NCI-H524 treated with DMSO at 0.1 percent for 48 hours (cell line): Measurements from ENCODE around the gene RNASE12.
"Not testable (repeated sequence)": the region's sequence is repeated elsewhere in the genome, so short reads cannot be mapped to it uniquely, and the experiment has no call there.

Experiments used
- DNase-seq: peaks from one replicate; lab custom pipeline; 2025; lab: John Stamatoyannopoulos, UW

The RNASE12 gene

DNA sequence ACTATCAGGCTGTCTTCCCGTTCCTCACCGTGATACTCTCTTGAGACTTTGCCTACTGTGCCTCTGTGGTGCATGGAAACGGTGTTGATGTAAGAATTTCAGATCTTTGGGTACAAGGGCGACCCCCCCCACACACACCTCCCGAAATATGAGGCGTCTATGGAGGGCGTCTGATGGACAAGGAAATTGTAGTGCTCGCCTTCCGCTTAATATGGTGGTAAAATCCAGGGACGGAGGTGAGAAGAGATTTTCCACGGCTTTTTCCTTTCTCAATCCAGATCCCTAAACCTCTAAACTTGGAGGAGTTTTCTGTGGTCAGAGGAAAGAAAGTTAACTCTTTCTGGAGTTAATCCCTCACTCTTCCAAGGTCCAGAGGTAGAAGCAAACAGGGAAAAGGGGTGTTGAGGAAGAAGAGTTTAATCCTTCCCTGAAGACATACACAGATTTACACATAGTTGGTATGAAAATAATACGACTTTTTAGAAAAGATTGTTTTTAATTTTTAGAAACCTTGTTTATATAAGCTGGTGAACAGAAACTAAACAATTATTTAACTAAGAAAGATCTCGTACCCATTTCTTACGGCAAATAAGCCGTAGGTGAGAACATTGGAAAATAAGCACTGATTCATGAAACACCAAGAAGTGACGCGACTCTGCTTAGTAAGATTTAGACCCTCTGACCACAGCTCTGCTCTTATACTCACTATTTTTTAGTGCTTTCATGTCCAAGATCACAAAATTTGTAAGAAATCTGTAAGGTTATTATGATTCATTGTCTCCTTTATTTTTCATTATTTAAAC, 23.1 kb upstream of the RNASE12 start:
- DNase-seq: peak; percentile 82

DNA sequence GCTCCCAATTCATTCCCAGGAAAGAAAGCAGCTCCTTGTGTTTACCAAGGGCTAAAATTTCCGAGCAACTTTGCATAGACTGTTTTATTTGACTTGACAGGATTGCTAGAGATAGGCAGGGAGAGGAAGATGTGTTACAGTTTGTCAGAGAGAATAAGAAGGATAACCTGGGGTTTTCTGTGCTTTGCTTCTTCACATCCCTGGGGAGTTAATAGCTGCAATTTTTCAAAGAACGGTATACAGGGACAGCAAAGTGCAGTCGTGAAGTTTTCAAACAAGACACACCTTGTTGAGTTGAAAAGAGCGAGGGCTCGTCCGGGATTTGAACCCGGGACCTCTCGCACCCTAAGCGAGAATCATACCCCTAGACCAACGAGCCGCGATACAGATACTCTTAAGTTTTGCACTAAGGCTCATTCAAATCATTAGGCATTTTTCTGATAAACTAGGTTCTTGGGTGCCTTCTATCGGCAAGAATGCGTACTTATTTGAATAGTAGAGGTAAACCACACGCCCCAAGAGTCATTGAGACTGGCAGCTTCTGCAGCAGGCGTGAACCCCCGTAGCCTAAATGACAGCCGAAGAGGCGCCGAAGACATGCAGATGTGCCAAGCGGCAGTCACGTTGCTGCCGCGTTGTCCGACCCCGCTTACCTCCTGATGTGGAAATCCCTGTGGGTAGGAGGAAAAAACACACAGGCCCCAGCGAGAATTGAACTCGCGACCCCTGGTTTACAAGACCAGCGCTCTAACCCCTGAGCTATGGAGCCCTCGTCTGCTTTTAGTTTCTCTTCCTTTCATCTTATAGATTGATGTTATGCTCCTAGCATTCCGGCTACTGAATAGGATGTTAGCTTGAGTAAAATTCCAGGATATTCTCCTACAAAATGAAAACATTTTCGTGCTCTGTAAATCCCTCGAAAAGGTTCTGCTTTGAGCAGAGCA, 22.2 kb upstream of the RNASE12 start:
- DNase-seq: peak; percentile 99

DNA sequence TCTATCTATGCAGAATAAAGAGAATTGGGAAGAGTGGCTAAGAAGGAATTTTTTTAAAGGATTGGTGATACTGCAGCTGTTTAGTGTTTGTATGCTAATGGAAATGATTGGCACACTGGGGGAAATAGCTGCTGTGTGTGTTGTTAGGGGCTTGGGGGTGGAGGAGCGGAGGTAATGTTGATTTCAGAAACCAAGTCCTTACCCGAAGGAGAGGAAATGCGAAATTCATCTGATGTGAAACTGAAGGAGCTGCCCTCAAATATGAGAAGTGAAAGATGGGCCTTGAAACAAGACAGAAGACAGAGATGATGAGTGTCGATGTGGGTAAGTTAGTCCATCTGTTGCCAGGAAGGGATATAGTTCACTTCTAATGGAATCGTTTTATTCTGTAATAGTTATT, 21.2 kb upstream of the RNASE12 start:
- DNase-seq: no peak

DNA sequence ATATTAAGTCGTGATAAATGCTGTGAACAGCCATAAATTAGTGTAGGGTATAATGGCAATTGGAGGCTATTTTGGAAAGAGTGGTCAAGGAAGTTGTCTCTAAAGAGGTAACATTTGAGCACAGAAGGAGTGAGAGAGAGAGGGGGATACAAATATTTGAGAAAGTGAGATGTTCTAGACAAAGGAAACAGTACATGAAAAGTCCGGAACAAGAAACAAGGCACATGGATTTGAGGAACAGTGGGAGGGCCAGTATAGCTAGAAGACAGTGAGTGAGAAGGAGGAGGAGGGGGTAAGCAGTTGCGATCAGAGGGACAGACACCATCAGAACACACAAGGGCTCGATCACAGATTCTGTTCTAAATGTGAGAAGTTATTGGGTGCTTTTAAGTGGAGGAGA, 20.1 kb upstream of the RNASE12 start:
- DNase-seq: no peak

DNA sequence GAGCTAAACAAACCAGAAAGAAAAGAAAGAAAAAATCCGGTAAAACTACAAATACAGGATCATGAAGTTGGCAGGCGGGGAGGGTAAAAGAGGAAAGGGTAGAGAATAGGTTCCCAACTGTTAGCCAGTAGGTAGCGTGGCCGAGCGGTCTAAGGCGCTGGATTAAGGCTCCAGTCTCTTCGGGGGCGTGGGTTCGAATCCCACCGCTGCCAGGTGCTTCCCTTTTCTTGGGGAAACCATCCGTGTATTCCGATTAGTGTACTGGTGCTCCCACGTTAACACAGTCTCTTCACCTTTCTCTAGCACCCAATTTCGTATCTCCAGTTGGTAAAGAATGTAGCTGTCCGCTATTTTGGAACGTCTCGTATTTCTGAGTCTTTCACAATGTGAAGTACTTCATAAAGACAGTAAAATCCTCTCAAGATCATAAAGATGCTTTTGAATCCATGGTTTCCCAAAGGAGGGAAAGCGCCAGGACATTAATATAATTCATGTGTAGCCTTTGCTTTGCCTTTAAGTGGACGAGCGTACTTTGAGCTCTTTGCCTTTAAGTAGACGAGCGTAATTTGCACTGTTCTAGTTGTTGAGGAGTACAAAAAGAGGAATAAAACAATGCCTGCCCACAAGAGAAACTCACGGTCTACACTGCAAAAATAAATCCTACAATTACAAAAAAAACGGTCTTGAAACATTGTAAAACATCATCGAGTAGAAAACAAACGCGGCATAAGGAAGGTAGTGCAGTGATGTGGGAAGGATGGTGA, 19.0 kb upstream of the RNASE12 start:
- DNase-seq: peak; percentile 85

DNA sequence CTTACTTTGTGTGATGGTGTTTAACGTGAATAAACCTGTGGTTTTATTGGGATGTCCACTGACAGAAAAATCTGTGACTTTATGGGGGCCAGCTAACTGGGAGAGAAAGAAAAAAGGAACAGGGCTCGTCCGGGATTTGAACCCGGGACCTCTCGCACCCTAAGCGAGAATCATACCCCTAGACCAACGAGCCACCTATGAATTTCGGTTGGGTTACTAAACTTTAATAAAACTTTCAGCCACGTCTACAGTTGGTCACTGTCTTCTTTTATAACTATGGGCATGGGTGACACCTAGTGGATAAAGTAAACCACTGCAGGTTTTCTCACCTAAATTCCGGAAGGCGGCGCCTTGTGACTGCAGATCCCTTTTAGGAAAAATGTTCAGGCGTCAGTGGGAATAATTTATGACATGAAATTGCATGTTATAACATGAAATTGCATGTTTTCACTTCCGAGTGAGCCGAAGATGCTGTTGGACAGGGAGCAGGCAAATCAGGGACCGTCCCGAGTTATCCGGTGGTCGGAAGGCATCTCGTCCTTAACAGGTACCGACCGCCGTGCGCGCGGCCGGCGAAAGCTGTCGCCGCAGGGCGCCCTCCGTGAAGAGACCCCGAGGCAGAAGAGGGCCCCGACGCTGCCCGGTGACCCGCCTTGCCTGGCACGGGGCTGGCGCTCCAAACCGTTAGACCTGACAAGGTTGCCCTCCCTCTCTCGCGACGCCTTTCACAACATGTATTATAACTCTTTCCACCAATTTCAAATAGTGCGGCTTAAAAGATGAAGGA, 18.2 kb upstream of the RNASE12 start:
- peak; percentile 76 for DNase-seq

DNA sequence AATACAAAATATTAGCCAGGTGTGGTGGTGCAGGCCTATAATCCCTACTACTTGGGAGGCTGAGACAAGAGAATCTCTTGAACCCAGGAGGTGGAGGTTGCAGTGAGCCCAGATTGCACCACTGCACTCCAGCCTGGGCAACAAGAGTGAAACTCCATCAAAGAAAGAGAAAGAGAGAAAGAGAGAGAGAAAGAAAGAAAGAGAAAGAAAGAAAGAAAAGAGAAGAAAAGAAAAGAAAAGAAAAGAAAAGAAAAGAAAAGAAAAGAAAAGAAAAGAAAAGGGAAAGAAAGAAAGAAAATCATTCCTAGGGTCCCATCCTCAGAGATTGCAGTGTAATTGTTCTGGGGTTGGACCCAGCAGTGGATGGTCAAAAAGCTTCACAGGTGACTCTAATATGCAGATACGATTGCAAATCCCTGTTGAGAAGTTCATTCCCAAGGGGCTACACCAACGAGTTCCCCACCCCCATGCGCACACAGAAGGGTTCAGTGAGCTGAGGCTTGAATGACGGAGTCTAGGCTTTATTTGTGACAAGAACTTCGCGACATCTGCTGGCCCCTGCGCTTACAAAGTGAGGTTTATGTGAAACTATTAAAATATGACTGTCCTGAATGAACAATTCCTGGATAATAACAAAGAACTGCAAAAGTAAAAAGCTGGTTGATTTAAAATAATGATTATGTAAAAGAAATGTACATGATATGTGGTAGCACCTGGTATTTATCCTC, 17.4 kb upstream of the RNASE12 start:
- peak; percentile 61 for DNase-seq

DNA sequence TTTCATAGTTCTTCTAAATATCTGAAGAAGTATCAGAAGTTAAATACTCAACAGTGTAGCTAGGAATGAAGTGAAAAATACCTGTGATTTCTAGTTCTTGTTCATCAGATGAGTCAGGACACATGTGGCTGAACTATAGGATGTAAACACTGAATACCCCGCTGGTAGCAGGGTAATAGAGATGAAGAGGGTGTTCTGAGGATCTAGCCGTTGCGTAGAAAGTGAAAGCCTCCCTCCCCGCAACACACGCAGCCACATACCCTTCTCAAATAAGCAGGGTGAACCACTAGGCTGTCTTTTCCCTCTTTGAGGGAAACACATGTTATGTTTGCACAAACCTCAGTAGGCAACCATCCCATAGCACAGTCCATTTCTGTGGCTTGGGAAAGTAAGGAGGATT, 16.4 kb upstream of the RNASE12 start:
- DNase-seq: no peak

DNA sequence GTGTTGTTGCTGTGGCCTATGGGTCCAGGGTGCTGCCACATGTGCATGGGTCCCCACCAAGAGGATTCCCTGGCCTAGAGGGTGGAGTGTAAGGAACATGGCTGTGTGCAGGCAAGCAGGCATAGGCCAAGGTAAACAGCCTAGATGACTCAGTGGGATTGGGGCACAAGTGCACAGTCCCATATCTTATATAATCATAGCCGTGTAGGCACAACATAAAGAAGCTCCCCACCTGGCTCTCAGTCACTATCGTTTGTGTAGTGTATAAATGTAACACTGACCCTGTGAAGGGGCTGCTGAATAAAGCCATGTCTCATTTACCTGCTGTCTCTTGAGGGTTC, 15.7 kb upstream of the RNASE12 start:
- DNase-seq: no peak

DNA sequence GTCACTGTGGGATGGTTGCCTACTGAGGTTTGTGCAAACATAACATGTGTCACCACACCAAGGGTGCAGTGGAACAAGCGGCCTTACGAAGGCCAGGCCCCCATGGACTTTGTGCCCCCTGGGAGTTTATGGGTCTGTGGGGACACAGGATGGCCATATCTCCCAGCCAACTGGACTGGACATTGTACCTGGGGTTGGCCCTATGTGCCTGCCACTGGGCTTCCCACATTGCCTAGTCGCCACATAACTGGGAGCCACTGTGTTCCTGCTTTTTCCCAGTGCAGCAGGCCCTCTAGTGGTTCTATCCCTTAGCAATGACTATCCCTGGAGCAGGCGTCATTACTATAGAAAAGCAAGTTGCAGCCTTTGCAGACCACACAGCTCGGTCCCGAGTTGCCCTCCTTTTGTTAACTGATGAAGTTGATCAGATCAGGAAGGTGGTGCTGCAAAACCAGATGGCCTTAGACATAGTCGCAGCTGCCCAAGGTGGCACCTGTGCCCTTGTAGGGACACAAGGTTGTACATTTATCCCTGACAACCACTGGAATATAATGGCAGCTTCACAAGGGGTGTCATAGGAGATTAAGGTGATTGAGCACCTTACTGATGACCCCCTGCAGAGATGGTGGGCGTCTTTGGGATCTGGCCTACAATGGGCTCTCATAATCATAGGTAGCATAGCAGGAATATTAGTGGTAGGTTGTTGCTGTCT, 15.2 kb upstream of the RNASE12 start:
- no peak for DNase-seq

DNA sequence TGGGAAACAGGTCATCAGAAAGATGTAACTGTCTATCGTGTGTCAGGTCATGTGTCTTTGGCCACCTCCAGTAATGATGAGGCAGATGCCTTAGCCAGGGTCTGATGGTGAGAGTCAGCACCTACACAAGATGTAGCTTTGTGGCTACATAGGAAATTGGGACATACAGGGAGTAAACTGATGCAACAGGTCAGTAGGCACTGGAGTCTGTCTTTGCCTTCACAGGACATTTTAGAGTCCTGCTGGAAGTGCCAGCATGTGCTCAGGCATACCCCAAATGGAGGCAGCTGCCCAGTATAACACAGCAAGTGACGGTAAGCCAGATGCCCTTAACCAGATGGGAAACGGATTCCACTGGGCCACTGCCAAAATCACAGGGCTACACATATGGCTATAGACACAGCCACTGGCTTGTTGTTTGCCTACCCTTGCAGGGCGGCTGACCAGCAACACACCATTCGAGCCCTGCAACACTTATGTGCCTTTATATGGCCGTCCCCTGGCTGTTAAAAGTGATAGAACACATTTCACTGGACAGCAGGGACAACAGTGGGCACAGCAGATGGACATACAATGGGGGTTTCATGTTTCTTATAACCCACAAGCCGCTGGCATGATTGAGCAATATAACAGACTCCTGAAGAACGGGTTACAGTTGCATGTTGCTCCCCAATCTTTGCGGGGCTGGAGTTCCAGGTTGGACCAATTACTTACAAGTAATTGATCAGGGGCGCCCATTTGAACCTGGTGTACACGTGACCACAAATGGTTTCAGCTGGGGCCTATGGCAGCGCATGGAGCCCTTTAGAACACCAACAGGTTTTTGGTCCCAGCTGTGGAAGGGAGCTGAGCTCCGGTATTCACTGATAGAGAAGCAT, 12.9 kb upstream of the RNASE12 start:
- peak; percentile 87 for DNase-seq

DNA sequence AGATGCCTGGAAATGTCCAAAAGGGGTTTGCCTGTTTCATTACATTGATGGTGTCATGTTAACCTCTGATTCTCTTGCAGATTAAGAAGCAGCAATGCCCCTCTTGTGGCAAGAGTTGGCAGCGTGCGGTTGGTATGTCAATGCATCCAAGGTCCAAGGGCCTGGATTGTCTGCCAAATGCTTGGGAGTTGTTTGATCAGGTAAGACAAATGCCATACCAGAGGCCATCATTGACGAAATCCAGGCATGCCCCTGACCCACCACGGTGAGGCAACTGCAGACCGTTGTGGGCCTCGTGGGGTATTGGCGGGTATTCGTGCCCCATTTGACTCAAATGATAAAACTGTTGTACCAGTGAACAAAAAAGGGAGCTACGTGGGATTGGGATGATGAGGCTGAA, 11.4 kb upstream of the RNASE12 start:
- DNase-seq: no peak

DNA sequence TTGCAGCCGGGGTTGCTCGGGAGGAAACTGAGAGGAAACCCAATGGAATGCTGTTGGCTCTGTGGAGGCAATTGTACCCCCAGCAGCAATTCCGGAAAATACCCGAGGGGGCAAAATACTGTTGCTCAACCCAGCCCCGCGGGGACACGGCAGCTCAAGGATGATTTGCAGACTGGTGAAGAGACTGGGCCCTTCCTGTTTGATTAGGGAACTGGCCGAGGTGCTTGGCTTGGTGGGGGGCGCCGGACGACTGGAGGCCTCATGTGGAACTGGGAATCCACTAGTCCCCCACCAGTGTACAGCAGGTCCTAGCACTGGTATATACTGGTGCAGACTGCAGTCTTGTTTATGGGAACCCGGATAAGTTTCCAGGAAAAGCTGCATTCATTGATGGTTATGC, 10.3 kb upstream of the RNASE12 start:
- DNase-seq: no peak

DNA sequence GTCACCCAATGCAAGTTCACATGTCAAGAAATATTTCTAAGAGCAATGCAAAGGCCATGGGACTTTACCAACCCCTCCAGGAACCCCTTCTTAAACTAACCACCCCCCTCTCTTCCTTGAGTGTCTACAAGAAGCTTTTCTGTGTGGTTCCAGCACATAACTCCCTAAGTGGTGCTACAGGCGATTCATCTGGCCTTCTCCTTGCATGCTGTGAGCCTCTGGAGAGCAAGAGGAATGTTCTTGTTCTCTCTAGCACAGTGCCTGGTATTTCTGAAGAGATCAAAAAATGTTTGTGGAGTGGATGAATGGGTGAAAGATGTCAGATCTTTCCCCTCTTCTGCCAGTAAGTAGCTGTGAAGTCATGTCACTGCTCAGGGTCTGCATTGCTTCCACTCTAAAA, 5.9 kb upstream of the RNASE12 start:
- no peak for DNase-seq

DNA sequence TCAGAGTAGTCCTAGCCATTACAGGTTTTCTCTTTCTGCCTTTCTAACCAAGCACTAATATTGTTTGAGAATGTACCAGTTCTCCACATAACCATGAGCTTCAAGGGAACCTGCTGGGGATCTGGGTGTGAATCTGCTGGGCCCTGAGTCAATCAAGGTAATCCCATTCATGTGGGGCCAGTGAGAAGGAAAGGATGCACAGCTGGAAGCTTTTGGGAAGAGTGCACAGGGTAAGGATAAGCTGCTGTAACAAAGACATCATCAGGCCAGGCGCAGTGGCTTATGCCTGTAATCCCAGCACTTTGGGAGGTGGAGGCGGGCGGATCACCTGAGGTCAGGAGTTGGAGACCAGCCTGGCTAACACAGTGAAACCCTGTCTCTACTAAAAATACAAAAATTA, 4.5 kb upstream of the RNASE12 start:
- not testable (repeated sequence) for DNase-seq

DNA sequence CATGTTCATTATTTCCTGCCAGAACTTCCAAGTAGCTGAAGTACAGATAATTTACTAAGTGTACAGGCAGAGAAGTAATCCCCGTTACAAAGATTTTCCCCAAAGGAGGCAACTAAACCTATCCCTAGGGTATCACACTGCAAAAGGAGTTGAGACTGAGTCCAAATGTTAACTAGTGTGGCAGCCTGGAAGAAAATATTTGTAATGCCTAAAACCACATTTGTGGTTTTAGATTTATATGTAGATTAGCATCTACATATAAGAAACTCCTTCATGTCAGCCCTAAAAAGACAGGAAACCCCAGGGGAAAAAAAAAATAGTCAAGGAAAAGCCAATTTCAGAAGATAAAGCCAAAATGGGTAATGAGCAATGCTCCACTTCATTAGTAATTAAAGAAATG, 1.4 kb upstream of the RNASE12 start:
- DNase-seq: no peak

DNA sequence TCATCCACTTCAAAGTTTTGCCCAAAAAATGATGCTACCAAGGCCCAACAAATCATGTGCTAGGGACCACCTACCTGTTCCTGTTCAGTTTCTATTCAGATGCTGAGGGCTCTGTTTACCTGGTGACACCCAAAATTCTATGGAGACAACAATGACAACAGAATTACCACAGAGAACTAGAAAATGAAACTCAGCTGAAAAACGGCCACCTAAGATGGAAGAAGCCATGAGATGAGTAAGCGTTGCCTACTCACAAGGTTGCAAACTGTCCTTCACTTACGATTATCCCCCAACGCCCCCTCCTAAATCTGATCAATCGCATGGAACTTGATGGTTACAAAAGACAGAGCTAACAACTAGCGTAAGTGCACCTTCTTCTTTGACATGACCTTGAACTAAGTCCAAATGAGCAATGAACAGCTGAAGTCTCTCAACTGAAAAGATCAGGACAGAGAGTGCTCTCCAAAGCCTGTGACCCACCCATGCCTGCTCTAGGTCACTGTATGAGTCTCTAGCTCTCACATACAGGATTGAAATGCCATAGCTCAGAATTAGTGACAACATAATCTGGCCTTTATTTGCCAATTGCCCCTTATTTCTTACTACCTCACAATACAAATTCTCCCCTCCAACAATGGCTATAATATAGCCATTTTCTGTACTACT, 3.6 kb downstream of the RNASE12 start, which contains the start of gene RNASE11:
Gene RNASE11 (minus strand): TSS at position 513 of the 666 bp plus-strand sequence.
- DNase-seq: no peak

DNA sequence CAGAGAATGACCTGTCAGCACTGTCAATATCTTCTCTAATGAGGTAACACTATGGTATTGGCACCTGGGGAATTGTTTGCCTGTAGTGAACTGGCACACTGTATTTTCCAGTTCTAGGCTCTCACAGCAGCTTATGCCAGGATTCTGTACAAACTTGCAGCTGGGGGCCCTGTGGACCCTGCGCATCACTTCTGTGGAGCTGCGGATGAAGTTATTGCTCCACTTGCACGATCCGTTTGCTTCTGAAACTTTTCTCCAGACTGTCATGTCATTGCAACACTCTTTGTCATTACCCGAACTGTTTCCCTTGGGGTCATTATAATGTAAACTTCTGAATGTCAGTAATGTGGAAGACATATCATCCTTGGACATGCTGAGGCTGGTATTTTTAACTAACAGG, 7.3 kb downstream of the RNASE12 start:
- DNase-seq: no peak

DNA sequence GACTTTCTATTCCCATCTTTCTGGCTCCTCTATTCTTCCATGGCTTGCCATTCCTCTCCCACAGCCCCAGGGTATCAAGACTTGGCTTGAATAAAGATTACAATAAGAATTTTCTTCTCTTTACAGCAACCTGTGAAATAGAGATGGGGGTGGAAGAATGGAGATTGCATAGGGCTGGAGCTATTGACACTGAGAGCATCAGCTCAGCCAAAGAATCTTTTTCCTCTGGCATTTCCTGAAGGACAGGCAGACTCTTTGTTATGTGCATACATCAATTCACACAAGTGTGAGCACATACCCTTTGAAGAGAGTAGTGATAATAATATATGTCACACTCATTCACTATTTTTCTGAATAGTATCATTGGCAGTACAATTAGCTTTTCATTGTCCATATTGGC, 8.0 kb downstream of the RNASE12 start:
- no peak for DNase-seq
